HTERT RPE-1 (cell line): Measurements from ENCODE around the gene GTF2IRD1.
"Not testable (repeated sequence)": the region's sequence is repeated elsewhere in the genome, so short reads cannot be mapped to it uniquely, and the experiment has no call there.

Source experiments
- in situ Hi-C: fragments of 300-500 bp; cut with MboI; formaldehyde crosslinking; loops from 4 replicates; pipeline ENCODE4 v1.14.3; 2020; ENCODE audit warnings: low sequenced_read_pairs

GTF2IRD1 gene

GRCh38 chr7:74554178-74554577 is 100.5 kb downstream of the GTF2IRD1 start:
- in situ Hi-C loops = no loop called here

- in situ Hi-C loops = no loop called here
Observed at GRCh38 chr7:74560086-74560719, 106.5 kb downstream of the GTF2IRD1 start.

- in situ Hi-C loops = no loop called here
Observed at GRCh38 chr7:74561898-74562613, 108.3 kb downstream of the GTF2IRD1 start.

- in situ Hi-C loops = not testable (repeated sequence)
Observed at GRCh38 chr7:74563639-74564038, 109.9 kb downstream of the GTF2IRD1 start.

GRCh38 chr7:74567318-74567668 is 113.6 kb downstream of the GTF2IRD1 start:
- in situ Hi-C loops = no loop called here

GRCh38 chr7:74568658-74569057 is 115.0 kb downstream of the GTF2IRD1 start:
- in situ Hi-C loops = no loop called here

GRCh38 chr7:74569501-74570075 is 115.9 kb downstream of the GTF2IRD1 start:
- in situ Hi-C loops = no loop called here

- in situ Hi-C loops = no loop called here
Observed at GRCh38 chr7:74570533-74571156, 116.9 kb downstream of the GTF2IRD1 start.

GRCh38 chr7:74572301-74572979 is 118.7 kb downstream of the GTF2IRD1 start:
- in situ Hi-C loops = no loop called here

- in situ Hi-C loops = no loop called here
Observed at GRCh38 chr7:74573512-74573911, 119.8 kb downstream of the GTF2IRD1 start.

GRCh38 chr7:74575083-74575784 is 121.5 kb downstream of the GTF2IRD1 start:
- in situ Hi-C loops = no loop called here

GRCh38 chr7:74575811-74576210 is 122.1 kb downstream of the GTF2IRD1 start:
- in situ Hi-C loops = no loop called here

GRCh38 chr7:74579800-74580685 is 126.3 kb downstream of the GTF2IRD1 start:
- in situ Hi-C loops = no loop called here

GRCh38 chr7:74581916-74582440 is 128.3 kb downstream of the GTF2IRD1 start:
- in situ Hi-C loops = no loop called here

GRCh38 chr7:74582447-74583039 is 128.8 kb downstream of the GTF2IRD1 start:
- in situ Hi-C loops = no loop called here

- in situ Hi-C loops = no loop called here
Observed at GRCh38 chr7:74583630-74584029, 129.9 kb downstream of the GTF2IRD1 start.

- in situ Hi-C loops = no loop called here
Observed at GRCh38 chr7:74584160-74584954, 130.7 kb downstream of the GTF2IRD1 start.

- in situ Hi-C loops = no loop called here
Observed at GRCh38 chr7:74585844-74586243, 132.1 kb downstream of the GTF2IRD1 start.
